Testis (tissue), 2 donors: Measurements from ENCODE around the gene ABL2.

Experiments
- POLR2A ChIP-seq: fragments of 450-650 bp; IDR thresholded peaks from one replicate; pipeline ENCODE4 v1.6.1; 2017; ENCODE audit warnings: antibody characterized with exemption, mild to moderate bottlenecking, moderate library complexity
- TF ChIP-seq, protein P1 (sequence below), 3 experiments: fragments of 450-650 bp in 2 of 3; fragments of 200-600 bp in 1 of 3; sonication (generic) in 1 of 3; IDR thresholded peaks; one replicate each; pipeline ENCODE4 v1.5.1; 2016 to 2019; ENCODE audit warnings: antibody characterized with exemption in 3 of 3, mild to moderate bottlenecking in 2 of 3, moderate library complexity in 1 of 3

DNA sequence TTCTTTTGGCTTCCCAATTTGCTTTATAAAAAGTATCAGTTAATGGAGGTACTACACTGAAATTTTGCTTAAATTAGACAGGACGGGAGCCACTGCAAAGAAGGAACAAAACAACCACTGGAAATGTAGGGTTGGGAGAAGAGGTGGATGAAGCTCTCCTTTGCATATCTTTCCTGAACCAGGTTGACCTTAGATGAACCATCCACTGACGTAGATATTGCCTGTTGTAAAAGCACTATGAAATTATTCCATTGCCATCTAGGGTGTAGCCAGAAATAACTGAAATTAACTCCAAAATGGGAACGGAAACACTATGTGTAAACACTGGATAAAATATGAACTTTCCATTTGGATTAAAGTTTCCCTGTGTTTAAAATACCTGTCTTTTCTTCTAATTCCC is 1.2 kb upstream of the ABL2 start:
- TF ChIP-seq, protein P1, sequence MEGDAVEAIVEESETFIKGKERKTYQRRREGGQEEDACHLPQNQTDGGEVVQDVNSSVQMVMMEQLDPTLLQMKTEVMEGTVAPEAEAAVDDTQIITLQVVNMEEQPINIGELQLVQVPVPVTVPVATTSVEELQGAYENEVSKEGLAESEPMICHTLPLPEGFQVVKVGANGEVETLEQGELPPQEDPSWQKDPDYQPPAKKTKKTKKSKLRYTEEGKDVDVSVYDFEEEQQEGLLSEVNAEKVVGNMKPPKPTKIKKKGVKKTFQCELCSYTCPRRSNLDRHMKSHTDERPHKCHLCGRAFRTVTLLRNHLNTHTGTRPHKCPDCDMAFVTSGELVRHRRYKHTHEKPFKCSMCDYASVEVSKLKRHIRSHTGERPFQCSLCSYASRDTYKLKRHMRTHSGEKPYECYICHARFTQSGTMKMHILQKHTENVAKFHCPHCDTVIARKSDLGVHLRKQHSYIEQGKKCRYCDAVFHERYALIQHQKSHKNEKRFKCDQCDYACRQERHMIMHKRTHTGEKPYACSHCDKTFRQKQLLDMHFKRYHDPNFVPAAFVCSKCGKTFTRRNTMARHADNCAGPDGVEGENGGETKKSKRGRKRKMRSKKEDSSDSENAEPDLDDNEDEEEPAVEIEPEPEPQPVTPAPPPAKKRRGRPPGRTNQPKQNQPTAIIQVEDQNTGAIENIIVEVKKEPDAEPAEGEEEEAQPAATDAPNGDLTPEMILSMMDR (IDR thresholded peaks at IDR 0.05) = no peak
- TF ChIP-seq POLR2A = no peak
